ENCODE data around the gene USP21.

- TF ChIP-seq CTCF (conservative IDR thresholded peaks at IDR 0.05 in 1 of 2, IDR thresholded peaks at IDR 0.05 in 1 of 2; ENCODE audit: extremely low read depth in 1 of 2, insufficient read depth in 1 of 2, low read depth in 1 of 2, low read length in 2 of 2) (peak; percentile 37 to 57), EZH2 (IDR thresholded peaks at IDR 0.05; ENCODE audit: borderline replicate concordance, low read length) (no peak)
Observed at GRCh38 chr1:161139766-161140165, 19.5 kb upstream of the USP21 start.
